Vagina (tissue), 2 donors: ENCODE data around the gene RAB17. TPM values are rescaled to one million over a fixed set of nuclear protein-coding genes. Genes with fewer than 3 reads are reported as not detected.

Experiments
- DNase-seq, 2 donors: peaks; one replicate each; pipeline ENCODE4 v3.0.0-alpha.2; 2017; ENCODE audit errors: extremely low spot score in 2 of 2
- H3K27ac ChIP-seq: fragments of 200-600 bp; sonication (generic); one replicate; pipeline ENCODE4 v1.5.1; 2019
- H3K27me3 ChIP-seq: fragments of 200-600 bp; sonication (generic); one replicate; pipeline ENCODE4 v1.5.1; 2019
- H3K36me3 ChIP-seq, 2 donors: fragments of 200-600 bp; sonication (generic); one replicate each; pipeline ENCODE4 v1.5.1; 2017 to 2019
- H3K4me1 ChIP-seq: fragments of 200-600 bp; sonication (generic); one replicate; pipeline ENCODE4 v1.5.1; 2019
- H3K4me3 ChIP-seq, 2 donors: fragments of 200-600 bp; sonication (generic); 1 replicate in 1 of 2; 2 replicates in 1 of 2; pipeline ENCODE4 v1.5.1; 2016 to 2019
- H3K9me3 ChIP-seq: fragments of 200-600 bp; sonication (generic); one replicate; pipeline ENCODE4 v1.5.1; 2019
- POLR2A ChIP-seq, 2 donors: fragments of 450-650 bp; IDR thresholded peaks; one replicate each; pipeline ENCODE4 v1.6.1; 2017; ENCODE audit warnings: antibody characterized with exemption in 2 of 2, mild to moderate bottlenecking in 2 of 2, moderate library complexity in 2 of 2
- POLR2AphosphoS5 ChIP-seq, 2 donors: sonication (generic); formaldehyde crosslinking; IDR thresholded peaks; one replicate each; pipeline ENCODE4 v1.9.0; 2017; ENCODE audit warnings: antibody characterized with exemption in 2 of 2, mild to moderate bottlenecking in 2 of 2, low read depth in 1 of 2; ENCODE audit not compliant: insufficient read depth in 1 of 2
- intact Hi-C: fragments of 100-400 bp; cut with DNase I; formaldehyde crosslinking; loops from one replicate; pipeline ENCODE4 v1.15.1; 2023
- total RNA-seq: library from RNA; depleted of rRNA; stranded (reverse); fragments of >200 nt; gene quantifications from one replicate; pipeline ENCODE4 v1.2.3, GENCODE V29; 2016
- TF ChIP-seq, protein P1 (sequence below), 3 experiments: fragments of 450-650 bp in 2 of 3; fragments of 200-600 bp in 1 of 3; sonication (generic) in 1 of 3; IDR thresholded peaks; one replicate each; pipeline ENCODE4 v1.5.1; 2017 to 2019; ENCODE audit warnings: antibody characterized with exemption in 3 of 3, mild to moderate bottlenecking in 2 of 3, moderate library complexity in 2 of 3

Gene RAB17
- total RNA-seq, 1 donor from 2014 or later = not detected

DNA sequence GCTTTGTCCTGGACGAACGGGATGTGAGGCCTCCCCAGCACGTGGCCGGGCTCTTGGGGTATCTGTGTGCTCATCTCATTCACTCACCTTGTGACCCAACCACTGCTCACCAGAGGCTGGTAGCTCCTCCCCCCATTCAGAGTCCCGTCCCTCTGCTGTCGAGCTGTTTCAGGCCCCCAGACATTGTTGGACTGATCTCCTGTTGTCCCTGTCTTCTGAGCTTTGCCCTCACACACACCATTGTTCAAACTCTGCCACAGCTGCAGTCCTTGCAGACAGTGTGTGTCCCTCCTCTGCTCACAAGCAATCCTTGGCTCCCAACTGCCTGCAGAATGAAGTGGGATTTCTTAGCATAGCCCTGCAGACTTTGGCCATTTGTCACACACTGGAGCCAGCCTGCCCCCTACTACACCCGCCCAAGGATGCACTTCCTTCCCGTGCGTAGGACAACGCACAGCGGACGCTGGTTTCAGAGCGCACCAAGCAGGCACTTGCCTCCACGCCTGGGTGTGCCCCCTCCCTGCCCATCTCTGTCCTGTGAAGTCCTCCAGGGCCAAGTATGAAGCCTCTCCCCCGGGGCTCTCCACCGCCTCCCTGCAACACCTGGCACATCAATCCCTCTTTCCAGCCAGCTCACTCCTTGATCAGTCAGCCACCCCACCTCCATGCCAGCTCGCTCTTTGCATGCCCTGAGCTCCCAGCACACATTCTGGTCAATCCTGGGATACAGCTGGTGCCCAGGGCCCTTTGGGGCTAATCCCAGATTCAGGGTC, 40.7 kb downstream of the RAB17 start:
- H3K9me3 ChIP-seq = no peaks in the 10 kb centered on the region
- TF ChIP-seq POLR2AphosphoS5 (IDR thresholded peaks at IDR 0.05; ENCODE audit: insufficient read depth in 1 of 2, low read depth in 1 of 2) = no peak
- TF ChIP-seq, protein P1, sequence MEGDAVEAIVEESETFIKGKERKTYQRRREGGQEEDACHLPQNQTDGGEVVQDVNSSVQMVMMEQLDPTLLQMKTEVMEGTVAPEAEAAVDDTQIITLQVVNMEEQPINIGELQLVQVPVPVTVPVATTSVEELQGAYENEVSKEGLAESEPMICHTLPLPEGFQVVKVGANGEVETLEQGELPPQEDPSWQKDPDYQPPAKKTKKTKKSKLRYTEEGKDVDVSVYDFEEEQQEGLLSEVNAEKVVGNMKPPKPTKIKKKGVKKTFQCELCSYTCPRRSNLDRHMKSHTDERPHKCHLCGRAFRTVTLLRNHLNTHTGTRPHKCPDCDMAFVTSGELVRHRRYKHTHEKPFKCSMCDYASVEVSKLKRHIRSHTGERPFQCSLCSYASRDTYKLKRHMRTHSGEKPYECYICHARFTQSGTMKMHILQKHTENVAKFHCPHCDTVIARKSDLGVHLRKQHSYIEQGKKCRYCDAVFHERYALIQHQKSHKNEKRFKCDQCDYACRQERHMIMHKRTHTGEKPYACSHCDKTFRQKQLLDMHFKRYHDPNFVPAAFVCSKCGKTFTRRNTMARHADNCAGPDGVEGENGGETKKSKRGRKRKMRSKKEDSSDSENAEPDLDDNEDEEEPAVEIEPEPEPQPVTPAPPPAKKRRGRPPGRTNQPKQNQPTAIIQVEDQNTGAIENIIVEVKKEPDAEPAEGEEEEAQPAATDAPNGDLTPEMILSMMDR (IDR thresholded peaks at IDR 0.05) = no peak
- no peak for TF ChIP-seq POLR2A (IDR thresholded peaks at IDR 0.05)
- H3K36me3 ChIP-seq = peaks cover 0 to 42% of the 10 kb centered on the region in 2 donors
- no peak overlapping the region for H3K4me3 ChIP-seq
- DNase-seq = no peak
- H3K27me3 ChIP-seq = no peaks in the 10 kb centered on the region
- peaks cover 8% of the 10 kb centered on the region for H3K4me1 ChIP-seq
- intact Hi-C loops = no loop called here
- no peak overlapping the region for H3K27ac ChIP-seq

DNA sequence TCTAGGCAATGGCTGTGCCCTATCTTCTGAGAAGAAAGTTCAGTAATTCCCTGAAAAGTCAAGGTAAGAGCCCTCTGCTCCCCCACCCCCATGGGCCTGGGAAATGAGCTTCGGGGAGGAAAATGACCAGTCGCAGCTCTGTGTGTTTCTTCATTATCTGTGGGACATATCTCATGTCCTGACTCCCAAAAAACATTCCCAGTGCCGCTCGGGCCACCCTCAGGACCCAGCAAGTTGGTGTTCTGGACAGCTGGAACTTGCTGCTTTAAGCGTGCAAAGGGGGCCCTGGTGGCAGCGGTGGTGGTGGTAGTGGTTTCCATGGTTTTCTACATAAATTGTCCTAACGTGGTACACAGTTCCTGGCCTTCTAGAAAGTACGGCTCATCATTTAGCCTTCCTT, 41.3 kb downstream of the RAB17 start:
- Histone ChIP-seq H3K27ac (no peak overlapping the region), H3K9me3 (no peaks in the 10 kb centered on the region), H3K4me1 (peaks cover 8% of the 10 kb centered on the region), H3K27me3 (no peaks in the 10 kb centered on the region), H3K36me3 (peaks cover 0 to 37% of the 10 kb centered on the region in 2 donors), H3K4me3 (no peak overlapping the region)
- no peak for TF ChIP-seq POLR2AphosphoS5 (IDR thresholded peaks at IDR 0.05; ENCODE audit: insufficient read depth in 1 of 2, low read depth in 1 of 2)
- TF ChIP-seq, protein P1 (IDR thresholded peaks at IDR 0.05) = no peak
- no peak for TF ChIP-seq POLR2A (IDR thresholded peaks at IDR 0.05)
- intact Hi-C loops = no loop called here
- DNase-seq = no peak

DNA sequence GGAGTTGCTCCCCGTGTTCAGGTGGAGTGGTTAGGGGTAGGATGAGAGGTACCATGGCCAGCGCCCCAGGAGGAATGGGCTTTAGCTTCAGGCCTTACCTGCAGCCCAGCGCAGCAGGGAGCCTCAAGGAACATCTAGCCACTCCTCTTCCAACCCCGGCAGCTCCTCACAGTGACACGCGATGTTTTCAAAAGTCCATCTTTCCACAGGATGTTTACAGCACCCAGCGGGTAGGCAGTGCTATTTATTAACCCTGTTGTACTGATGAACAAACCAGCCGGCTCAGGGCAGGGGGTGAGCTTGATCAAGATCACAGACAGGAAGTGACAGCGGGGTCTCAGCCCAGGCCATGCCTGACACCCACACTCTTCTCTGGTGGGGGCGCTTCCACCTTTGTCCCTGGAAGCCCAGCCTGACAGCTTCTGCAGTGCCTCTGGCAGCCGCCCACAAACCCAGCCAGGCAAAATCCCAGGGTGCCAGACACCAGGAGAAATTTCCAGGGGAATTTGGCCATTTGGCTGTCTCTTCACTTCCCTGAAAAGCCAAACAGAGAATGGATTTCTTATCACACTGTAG, 42.6 kb downstream of the RAB17 start:
- DNase-seq = no peak
- Histone ChIP-seq H3K4me1 (peaks cover 8% of the 10 kb centered on the region), H3K36me3 (peaks cover 0 to 24% of the 10 kb centered on the region in 2 donors), H3K4me3 (no peak overlapping the region), H3K27ac (no peak overlapping the region), H3K27me3 (no peaks in the 10 kb centered on the region), H3K9me3 (no peaks in the 10 kb centered on the region)
- intact Hi-C loops = no loop called here
- TF ChIP-seq, protein P1 (IDR thresholded peaks at IDR 0.05) = no peak
- no peak for TF ChIP-seq POLR2A (IDR thresholded peaks at IDR 0.05)

DNA sequence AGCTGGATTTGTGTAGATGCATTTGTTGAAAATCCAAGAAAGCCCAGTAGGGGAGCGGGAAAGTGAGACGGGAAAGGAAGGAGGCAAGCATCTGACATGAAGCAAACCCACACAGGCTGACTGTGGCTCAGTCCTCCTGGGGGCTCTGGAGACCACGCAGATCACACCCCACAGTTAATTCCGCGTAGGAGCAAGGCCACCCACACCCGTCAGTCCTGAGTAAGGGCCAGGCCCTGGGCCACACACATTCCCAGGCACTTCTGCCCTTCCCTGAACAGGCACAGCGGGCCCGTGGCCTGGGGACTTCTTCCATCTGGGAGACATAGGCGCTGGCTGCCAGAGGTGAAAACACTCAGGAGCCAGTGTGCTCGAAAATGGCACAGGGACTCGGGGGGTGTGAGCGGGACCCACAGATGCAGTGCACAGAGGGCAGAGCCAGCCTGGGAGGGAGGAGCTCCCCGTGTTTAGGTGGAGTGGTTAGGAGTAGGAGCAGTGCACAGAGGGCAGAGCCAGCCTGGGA, 43.6 kb downstream of the RAB17 start:
- H3K4me3 ChIP-seq = no peak overlapping the region
- no peak for DNase-seq
- peaks cover 8% of the 10 kb centered on the region for H3K4me1 ChIP-seq
- TF ChIP-seq, protein P1 (IDR thresholded peaks at IDR 0.05) = no peak
- TF ChIP-seq POLR2A (IDR thresholded peaks at IDR 0.05) = no peak
- no peak for TF ChIP-seq POLR2AphosphoS5 (IDR thresholded peaks at IDR 0.05; ENCODE audit: insufficient read depth in 1 of 2, low read depth in 1 of 2)
- no peaks in the 10 kb centered on the region for H3K27me3 ChIP-seq
- peak overlapping the region; percentile 23 for H3K27ac ChIP-seq
- no peaks in the 10 kb centered on the region for H3K9me3 ChIP-seq
- intact Hi-C loops = no loop called here
- H3K36me3 ChIP-seq = peaks cover 0 to 15% of the 10 kb centered on the region in 2 donors
